WERI-Rb-1 (cell line): ENCODE results near the gene SEMA3G.
A peak's percentile ranks its signal among the peaks of the same experiment; 100 is the strongest.

Source experiments
- DNase-seq: peaks from one replicate; pipeline ENCODE4 v3.0.0-alpha.2; 2020
- H3K27ac ChIP-seq: fragments of 250-450 bp; sonication (Bioruptor Pico); 2 replicates; pipeline ENCODE4 v1.5.1; 2020; ENCODE audit warnings: mild to moderate bottlenecking, moderate library complexity
- H3K27me3 ChIP-seq: fragments of 250-450 bp; sonication (Bioruptor Pico); 2 replicates; pipeline ENCODE4 v1.5.1; 2021; ENCODE audit warnings: mild to moderate bottlenecking, low read depth, moderate library complexity; ENCODE audit not compliant: insufficient read depth, severe bottlenecking
- H3K36me3 ChIP-seq: fragments of 250-450 bp; sonication (Bioruptor Pico); 2 replicates; pipeline ENCODE4 v1.5.1; 2020; ENCODE audit warnings: mild to moderate bottlenecking, moderate library complexity
- H3K4me3 ChIP-seq: 2 replicates; pipeline ENCODE4 v1.5.1; 2011; ENCODE audit warnings: low read depth, mild to moderate bottlenecking, control low read depth, low read length
- H3K9me3 ChIP-seq: fragments of 250-450 bp; sonication (Bioruptor Pico); 2 replicates; pipeline ENCODE4 v1.5.1; 2021; ENCODE audit warnings: mild to moderate bottlenecking, moderate library complexity; ENCODE audit not compliant: severe bottlenecking
- CTCF ChIP-seq: IDR thresholded peaks from 2 replicates; pipeline ENCODE4 v1.5.1; 2011; ENCODE audit warnings: low read depth, mild to moderate bottlenecking, control low read depth, inconsistent platforms, low read length

SEMA3G gene

GRCh38 chr3:52441772-52442332, 3.1 kb downstream of the SEMA3G start:
- no peaks in the 10 kb centered on the region for H3K27me3 ChIP-seq
- TF ChIP-seq CTCF = no peak
- no peak overlapping the region for H3K27ac ChIP-seq
- no peaks in the 10 kb centered on the region for H3K9me3 ChIP-seq
- no peak overlapping the region for H3K4me3 ChIP-seq
- no peak for DNase-seq
- no peaks in the 10 kb centered on the region for H3K36me3 ChIP-seq

DNA sequence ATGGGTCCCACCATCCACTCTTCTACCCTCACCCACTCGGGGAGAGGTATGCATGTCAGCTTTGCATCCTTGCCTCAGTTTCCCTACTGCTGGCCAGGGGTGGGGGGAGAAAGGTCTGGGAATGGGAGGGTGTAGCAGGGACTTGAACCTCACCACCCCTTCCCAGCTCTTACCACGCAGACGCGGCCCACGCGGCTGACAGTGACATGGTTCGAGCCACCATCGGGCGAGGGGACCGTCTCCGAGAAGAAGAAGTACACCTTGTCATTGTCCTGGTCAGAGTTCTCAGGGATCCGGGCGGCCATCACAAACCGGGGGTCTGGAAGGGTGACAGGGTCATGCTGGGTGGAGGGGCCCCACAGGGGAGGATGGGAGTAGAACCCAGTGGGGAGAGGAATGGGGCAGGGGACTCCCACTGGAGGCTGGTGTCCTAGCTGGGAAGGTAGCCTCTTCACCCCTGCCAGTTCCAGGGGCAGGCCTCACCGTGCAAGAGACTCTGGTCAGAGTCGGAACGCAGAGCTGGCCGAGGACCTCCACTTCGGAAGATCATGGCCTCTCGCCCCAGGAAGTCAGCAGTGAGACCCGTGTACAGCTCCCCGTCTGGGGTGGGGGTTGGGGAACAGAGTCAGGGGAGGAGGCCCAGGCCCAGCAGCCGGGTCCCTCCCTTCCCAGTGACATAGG, 3.7 kb downstream of the SEMA3G start:
- TF ChIP-seq CTCF = no peak
- Histone ChIP-seq H3K27me3 (no peaks in the 10 kb centered on the region), H3K4me3 (no peak overlapping the region), H3K27ac (no peak overlapping the region), H3K9me3 (no peaks in the 10 kb centered on the region), H3K36me3 (no peaks in the 10 kb centered on the region)
- no peak for DNase-seq

DNA sequence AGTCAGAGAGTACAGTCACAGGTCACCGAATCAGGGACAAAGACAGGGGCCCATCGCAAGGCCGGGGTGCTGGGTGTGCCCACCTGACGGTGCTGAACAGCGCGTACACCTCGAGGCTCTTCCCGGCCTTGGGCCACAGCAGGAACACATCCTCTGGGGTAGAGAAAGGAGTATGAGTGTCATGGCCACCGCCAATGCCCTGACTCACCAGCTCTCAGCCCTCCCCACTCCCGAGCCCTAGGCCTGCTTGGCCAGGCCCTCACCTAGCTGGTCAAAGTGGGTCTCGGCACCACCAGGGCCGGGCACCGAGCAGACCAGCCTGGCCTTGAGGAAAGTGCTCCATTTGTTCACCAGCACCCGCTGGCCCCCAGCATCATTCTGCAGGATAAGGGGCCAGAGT, 4.2 kb downstream of the SEMA3G start:
- DNase-seq = no peak
- no peaks in the 10 kb centered on the region for H3K36me3 ChIP-seq
- no peak overlapping the region for H3K27ac ChIP-seq
- H3K9me3 ChIP-seq = no peaks in the 10 kb centered on the region
- no peak for TF ChIP-seq CTCF
- H3K27me3 ChIP-seq = no peaks in the 10 kb centered on the region
- H3K4me3 ChIP-seq = no peak overlapping the region

DNA sequence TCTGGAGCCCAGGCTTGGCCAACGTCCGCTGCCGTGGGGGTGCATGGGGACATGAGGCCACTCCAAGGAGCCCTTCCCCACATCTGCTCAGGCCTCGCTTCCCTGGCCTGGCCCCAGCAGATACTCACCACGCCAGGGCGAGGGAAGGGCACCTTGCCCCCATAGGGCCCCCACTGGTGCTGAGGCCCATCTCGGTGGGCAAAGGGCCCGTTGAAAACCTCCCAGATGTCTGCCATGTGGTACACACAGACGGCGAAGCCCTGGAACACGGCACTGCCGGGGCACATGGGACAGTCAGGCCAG, 4.7 kb downstream of the SEMA3G start:
- H3K4me3 ChIP-seq = no peak overlapping the region
- peak; percentile 4 for DNase-seq
- H3K27ac ChIP-seq = no peak overlapping the region
- H3K27me3 ChIP-seq = no peaks in the 10 kb centered on the region
- H3K9me3 ChIP-seq = no peaks in the 10 kb centered on the region
- TF ChIP-seq CTCF = no peak
- H3K36me3 ChIP-seq = no peaks in the 10 kb centered on the region

GRCh38 chr3:52439426-52440248, 5.3 kb downstream of the SEMA3G start:
- Histone ChIP-seq H3K36me3 (no peaks in the 10 kb centered on the region), H3K4me3 (no peak overlapping the region), H3K9me3 (no peaks in the 10 kb centered on the region), H3K27ac (no peak overlapping the region), H3K27me3 (no peaks in the 10 kb centered on the region)
- TF ChIP-seq CTCF = no peak
- peak; percentile 5 for DNase-seq
